ENCODE measurements around the gene LYPLA2. TPM values are rescaled to one million over a fixed set of nuclear protein-coding genes. Genes with fewer than 3 reads are reported as not detected.

Gene LYPLA2
- total and polyA plus RNA-seq, 2 of the 8 experiments (the other 6 are each of a cell fraction or from before 2014, with no cell fraction given) = 138 to 211 TPM

DNA sequence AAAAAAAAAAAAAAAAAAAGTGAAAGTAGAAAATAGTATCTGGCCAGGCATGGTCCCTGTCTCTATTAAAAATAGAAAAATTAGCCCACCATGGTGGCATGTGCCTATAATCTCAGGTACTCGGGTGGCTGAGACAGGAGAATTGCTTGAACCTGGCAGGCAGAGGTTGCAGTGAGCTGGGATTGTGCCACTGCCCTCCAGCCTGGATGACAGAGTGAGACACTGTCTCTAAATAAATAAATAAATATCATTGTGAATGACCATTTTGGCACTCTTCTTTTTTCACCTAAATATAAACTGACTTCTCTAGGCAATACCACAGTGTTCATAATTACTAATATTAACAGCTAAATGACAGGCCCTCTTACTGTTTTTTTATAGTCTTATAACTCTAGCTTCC is 33.1 kb upstream of the LYPLA2 start:
- H2AFZ ChIP-seq (ENCODE audit: low read length) = no peak overlapping the region
- H4K20me1 ChIP-seq (replicated peaks in 1 of 2; ENCODE audit: control insufficient read depth in 1 of 2, insufficient read depth in 2 of 2, low read length in 2 of 2) = peaks cover 9 to 18% of the 10 kb centered on the region in 2 experiments
- H3K27me3 ChIP-seq (replicated peaks in 1 of 4; ENCODE audit: control insufficient read depth in 3 of 4, extremely low read depth in 1 of 4, insufficient read depth in 3 of 4, low read length in 3 of 4) = no peaks in the 10 kb centered on the region
- no peak overlapping the region for H3K56ac ChIP-seq (replicated peaks; ENCODE audit: insufficient read length, low read depth, low read length)
- no peak overlapping the region for H4K8ac ChIP-seq (ENCODE audit: extremely low read depth, insufficient read depth, low read length)
- 90% methylated on average over 1 of the region's 1 CpG; no CpG with 5 or more reads in 1 of the 2 experiments for WGBS, 2 experiments (ENCODE audit: extremely low coverage in 1 of 2, insufficient coverage in 1 of 2, insufficient read length in 1 of 2, insufficient replicate concordance in 2 of 2, low coverage in 1 of 2, low lambda C conversion rate in 2 of 2, missing lambda C conversion rate in 1 of 2)
- TF ChIP-seq BRCA1 (IDR thresholded peaks at IDR 0.05; ENCODE audit: low read depth, low read length) = no peak
- no peak for TF ChIP-seq ZNF274 (IDR thresholded peaks at IDR 0.05; ENCODE audit: borderline replicate concordance, extremely low read depth, low read length)
- TF ChIP-seq CBX5 (IDR thresholded peaks at IDR 0.05; ENCODE audit: low read depth, low read length) = no peak
- TF ChIP-seq SIN3A (conservative IDR thresholded peaks at IDR 0.05 in 1 of 2, IDR thresholded peaks at IDR 0.05 in 1 of 2; ENCODE audit: low read depth in 1 of 2, low read length in 2 of 2) = no peak
- no peak for TF ChIP-seq TAF7 (optimal IDR thresholded peaks at IDR 0.05; ENCODE audit: borderline replicate concordance, low read depth, low read length)
- H2AK5ac ChIP-seq (ENCODE audit: low read depth, low read length) = no peak overlapping the region
- H3K4me1 ChIP-seq (replicated peaks in 1 of 4; ENCODE audit: control insufficient read depth in 3 of 4, insufficient read depth in 4 of 4, low read length in 3 of 4) = no peaks in the 10 kb centered on the region
- no peak overlapping the region for H3K9ac ChIP-seq (replicated peaks in 1 of 4; ENCODE audit: extremely low read depth in 1 of 4, low read depth in 3 of 4, low read length in 3 of 4)
- H3K79me1 ChIP-seq (ENCODE audit: low read depth, low read length) = peaks cover 4% of the 10 kb centered on the region; the same call in 1 of the 2 replicates
- no peak overlapping the region for H2BK15ac ChIP-seq (ENCODE audit: low read length)
- H2BK12ac ChIP-seq (ENCODE audit: low read depth, low read length) = no peak overlapping the region
- no peaks in the 10 kb centered on the region for H3K9me3 ChIP-seq (ENCODE audit: insufficient read depth in 2 of 2, low read depth in 1 of 2, low read length in 1 of 2)
- H3K27ac ChIP-seq (ENCODE audit: low read depth, low read length) = no peak overlapping the region
- no peak for FAIRE-seq
- no peak overlapping the region for H3K14ac ChIP-seq (ENCODE audit: insufficient read length)
- peaks cover 39 to 80% (median 69%) of the 10 kb centered on the region in 4 experiments for H3K36me3 ChIP-seq (ENCODE audit: control insufficient read depth in 2 of 4, insufficient read depth in 4 of 4, low read length in 3 of 4)
- H3K4me3 ChIP-seq (ENCODE audit: extremely low read depth in 1 of 4, insufficient read depth in 2 of 4, low read depth in 3 of 4, low read length in 4 of 4) = no peak overlapping the region
- no peak overlapping the region for H2BK5ac ChIP-seq (ENCODE audit: low read depth, low read length)
- H3K18ac ChIP-seq (ENCODE audit: extremely low read depth, low read length) = no peak overlapping the region
- no peak overlapping the region for H2BK120ac ChIP-seq (replicated peaks; ENCODE audit: low read depth, low read length)
- H4K5ac ChIP-seq (ENCODE audit: insufficient read length, low read depth, low read length) = no peak overlapping the region
- H3K4me2 ChIP-seq (ENCODE audit: insufficient read depth in 1 of 2, low read depth in 2 of 2, low read length in 2 of 2) = no peak overlapping the region
- ChIA-PET POLR2A (ENCODE audit: partially characterized antibody) (interaction anchor here (0.9 to 1.8 kb wide), 2 partner anchors 8 to 20 kb away, joined by 3 to 4 read pairs; partner anchors contain the start of gene PITHD1), CTCF (ENCODE audit: partially characterized antibody) (interaction anchor here (1.0 to 2.0 kb wide), 3 partner anchors 10 to 14 kb away, joined by 3 to 7 read pairs (median 3); no protein-coding TSS in a partner anchor)
- no peak overlapping the region for H4K91ac ChIP-seq (replicated peaks; ENCODE audit: insufficient read length, low read length)
- no peak overlapping the region for H3K4ac ChIP-seq (replicated peaks; ENCODE audit: insufficient read length, low read depth, low read length)
- no peaks in the 10 kb centered on the region for H3K79me2 ChIP-seq (ENCODE audit: control insufficient read depth in 1 of 2, insufficient read depth in 2 of 2, low read length in 2 of 2)
- no peak for DNase-seq (ENCODE audit: low read depth in 1 of 2, low spot score in 2 of 2)
- H3K23me2 ChIP-seq (ENCODE audit: low read depth, low read length) = no peaks in the 10 kb centered on the region
- H3K23ac ChIP-seq (ENCODE audit: insufficient read length) = no peak overlapping the region
- H2BK20ac ChIP-seq (ENCODE audit: low read length) = no peak overlapping the region

All from H1 (cell line).